CD4-positive, alpha-beta T cell treated with Interleukin-1 beta for 1 hour (primary cell): Measurements from ENCODE around the gene ID1.
A peak's percentile ranks its signal among the peaks of the same experiment; 100 is the strongest.
"Not testable (repeated sequence)": the region's sequence is repeated elsewhere in the genome, so short reads cannot be mapped to it uniquely, and the experiment has no call there.

Experiments used
- DNase-seq, 2 donors: peaks; one replicate each; pipeline ENCODE4 v3.0.0-alpha.2; 2020 to 2022

ID1 gene

DNA sequence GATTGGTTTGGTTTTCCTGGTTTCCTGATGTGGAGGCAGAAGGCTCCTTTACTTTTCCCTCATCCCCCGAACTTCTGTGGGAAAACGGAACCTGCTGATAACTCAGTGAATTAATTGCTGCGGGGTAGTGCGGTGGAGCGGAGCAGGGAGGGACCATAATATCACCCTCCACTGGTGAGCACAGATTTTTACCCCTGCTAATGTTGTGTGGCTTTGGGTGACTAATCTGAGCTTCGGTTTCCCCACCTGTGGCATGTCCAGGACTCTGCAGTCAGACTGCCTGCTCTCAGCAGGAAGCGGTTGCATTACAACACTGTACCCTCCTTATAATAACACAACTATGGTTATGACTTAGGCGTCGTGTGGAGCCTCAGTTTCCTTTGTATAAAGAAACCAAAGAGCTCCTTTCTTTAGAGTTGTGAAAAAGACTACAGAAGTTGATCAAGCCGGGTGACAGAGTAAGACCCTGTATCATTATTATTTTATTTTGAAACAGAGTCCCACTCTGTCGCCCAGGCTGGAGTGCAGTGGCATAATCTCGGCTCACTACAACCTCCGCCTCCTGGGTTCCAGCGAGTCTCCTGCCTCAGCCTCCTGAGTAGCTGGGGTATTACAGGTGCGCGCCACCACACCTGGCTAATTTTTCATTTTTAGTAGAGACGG is 2.2 kb upstream of the ID1 start:
- peak; percentile 39 to 52 for DNase-seq

DNA sequence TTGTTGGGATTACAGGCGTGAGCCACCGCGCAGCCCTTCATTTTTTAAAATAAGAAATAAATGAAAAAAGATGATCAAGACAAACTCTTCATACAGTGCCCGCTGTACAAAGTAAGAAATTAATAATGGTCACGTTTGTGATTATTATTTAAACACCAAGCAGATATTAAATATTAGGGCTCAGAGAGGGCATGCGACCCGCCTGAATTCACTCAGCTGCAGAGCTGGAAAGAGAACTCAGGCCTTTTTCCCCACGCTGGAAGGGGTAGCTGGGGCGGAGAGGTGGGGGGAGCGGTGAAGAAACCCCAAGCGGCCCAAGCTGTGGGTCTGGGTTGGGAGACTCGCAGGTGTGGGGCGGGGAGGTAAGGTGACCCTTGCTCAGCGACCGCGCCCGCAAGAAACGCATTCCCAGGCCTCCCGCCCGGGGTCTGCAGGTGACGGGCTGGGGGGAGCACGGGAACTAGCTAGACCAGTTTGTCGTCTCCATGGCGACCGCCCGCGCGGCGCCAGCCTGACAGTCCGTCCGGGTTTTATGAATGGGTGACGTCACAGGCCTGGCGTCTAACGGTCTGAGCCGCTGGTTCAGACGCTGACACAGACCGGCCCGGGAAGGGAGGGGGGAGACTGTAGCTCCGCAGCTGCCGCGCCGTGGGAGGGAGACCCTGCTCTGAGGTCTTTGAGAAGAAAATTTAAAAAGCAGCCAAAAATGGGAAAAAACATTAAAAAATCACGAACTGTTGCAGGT is 1.1 kb upstream of the ID1 start:
- peak; percentile 83 to 92 for DNase-seq

DNA sequence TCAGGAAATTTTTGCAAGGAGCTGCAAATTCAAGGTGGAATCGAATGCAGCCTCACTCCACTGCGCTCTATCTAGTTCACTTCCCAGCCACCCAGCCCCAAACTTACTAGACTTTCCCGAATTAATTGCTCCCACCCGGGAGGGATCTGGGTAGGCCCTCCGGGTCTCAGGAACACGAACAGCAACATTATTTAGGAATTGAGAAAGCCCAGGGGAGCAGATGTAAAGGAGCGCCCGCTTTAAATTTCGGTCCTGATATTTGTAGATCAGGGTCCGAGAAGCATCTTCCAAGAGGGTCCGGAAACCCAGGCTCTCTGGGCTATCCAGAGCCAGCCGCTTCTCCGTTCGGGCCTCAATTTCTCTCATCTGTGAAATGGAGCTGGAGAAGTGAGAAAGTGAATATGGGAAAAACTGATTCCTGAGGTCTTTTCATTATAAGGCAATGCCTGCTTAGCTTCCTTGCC is 490 bp upstream of the ID1 start:
- no peak for DNase-seq

DNA sequence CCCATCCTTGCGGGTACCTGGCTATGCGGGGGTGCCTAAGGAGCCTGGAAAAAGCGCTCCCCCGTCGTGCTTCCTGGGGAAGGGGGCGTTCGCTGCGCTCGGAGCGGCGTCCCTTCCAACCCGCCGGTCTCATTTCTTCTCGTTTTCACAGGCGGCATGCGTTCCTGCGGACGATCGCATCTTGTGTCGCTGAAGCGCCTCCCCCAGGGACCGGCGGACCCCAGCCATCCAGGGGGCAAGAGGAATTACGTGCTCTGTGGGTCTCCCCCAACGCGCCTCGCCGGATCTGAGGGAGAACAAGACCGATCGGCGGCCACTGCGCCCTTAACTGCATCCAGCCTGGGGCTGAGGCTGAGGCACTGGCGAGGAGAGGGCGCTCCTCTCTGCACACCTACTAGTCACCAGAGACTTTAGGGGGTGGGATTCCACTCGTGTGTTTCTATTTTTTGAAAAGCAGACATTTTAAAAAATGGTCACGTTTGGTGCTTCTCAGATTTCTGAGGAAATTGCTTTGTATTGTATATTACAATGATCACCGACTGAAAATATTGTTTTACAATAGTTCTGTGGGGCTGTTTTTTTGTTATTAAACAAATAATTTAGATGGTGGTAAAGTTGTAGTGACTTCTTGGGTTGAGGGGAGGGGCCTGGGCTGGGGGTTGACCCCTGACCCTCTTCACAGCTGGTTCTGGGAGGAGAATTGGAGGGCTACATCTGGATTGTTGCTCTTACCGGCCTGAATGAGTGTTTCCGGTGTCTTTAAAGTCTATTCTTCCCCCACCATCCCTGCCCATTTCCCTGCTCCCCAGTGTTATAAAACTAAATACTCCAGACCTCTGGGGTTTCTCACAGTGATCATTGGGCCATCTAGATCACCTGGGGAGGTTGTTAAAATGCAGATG is 1.1 kb downstream of the ID1 start:
- DNase-seq, result no peak

DNA sequence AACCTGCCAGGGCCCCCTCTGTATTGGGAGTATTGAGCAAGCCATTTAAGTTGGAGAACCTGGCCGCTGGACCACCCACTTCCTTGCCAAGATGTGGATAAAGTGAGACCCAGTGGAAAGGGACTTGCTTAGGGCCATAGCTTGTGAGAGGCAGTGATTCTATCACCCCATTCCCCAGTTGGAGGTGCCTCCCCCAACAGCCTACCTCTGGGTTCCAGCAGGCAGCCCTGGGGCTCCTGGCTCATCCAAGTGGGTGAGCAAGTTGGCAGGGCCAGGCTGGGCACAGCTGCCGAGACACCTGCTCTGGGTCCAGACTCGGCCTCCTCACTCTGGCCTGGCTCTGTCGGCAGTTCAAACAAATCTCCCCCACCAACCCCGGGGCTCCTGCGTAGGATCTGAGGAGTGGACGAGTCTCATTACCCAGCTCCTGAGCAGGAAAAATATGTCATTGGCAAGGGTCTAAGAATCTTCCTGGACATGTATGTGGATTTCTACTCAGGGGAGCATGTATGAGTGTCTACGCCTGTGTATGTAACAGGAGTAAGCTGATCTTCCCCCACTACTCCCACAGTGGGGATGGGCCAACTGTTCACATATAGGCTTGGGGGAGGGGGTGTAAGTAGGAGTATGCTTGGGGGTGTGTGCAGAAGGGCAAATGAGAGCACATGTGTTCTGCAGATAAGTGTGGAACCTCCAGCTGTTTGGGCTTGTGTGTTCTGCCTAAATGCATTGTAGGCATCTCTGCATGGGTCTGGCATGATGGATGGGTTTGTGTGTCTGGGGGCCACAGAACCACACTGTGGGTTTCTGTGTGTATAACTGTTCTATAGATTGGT is 1.9 kb downstream of the ID1 start:
- no peak for DNase-seq

DNA sequence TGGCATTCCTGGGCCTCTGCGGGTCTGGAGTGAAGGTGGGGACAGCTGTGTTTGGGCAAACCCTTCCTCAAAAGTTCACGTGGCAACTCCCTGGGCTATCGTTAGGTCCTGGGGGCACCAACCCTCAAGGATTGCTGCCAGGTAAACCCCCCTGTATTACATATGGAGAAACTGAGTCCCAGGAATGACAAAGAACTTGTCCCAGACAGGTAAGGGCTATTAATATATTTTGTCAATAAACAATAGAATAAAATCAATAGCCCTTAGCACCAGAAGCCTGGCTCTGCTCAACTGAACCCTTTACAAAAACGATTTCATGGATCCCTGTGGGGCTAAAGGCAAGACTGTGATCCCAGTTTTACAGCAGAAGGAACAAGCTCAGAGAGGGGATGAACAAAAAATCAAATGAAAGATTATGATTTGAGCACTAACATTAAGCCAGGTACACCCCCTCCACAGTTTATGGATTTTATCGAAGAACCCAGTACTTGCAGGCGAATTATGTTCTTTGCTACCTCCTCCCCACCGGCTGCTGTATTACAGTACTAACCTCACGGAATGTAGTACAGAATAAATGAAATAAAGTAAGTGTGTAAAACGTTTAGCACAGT is 2.7 kb downstream of the ID1 start:
- DNase-seq, result no peak

DNA sequence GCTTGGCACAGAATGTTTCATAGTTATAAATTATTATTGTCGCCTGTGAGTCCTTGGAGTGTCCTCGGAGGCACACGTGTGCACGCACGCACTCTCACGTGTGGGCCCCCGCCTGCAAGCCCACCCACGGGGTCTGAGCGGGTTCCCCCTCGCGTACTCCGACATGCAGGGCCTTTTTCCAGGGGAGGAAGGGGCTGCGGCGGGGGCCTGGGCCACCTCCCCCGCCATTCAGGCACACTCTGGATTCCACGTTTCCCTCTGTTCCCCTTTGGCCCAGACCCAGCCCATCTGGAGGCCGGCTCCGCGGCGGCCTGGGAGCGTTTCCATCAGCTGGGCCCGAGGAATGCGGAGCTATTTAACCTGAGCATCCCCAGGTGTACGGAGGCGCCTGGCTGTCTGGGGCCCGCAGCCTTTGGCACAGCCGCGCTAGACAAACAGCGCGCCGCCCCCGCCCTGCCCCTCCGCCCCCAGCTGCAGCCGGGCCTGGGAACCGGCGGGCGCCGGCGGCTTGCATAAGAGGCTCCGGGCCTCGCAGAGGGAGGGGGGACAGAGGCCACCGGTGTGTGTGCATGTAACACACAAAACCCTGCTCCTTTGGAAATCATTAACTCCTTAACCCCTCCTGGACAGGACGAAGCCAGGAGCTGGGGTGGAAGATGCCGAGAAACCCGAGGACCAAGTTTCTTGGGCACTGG is 3.3 kb downstream of the ID1 start:
- DNase-seq, result no peak

DNA sequence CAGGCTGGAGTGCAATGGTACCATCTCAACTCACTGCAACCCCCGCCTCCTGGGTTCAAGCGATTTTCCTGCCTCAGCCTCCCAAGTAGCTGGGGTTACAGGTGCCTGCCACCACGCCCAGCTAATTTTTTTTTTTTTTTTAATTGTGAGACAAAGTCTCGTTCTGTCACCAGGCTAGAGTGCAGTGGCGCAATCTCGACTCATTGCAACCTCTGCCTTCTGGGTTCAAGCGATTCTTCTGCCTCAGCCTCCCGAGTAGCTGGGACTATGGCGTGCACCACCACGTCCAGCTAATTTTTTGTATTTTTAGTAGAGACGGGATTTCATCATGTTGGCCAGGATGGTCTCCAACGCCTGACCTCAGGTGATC is 7.2 kb downstream of the ID1 start:
- DNase-seq, result not testable (repeated sequence)

DNA sequence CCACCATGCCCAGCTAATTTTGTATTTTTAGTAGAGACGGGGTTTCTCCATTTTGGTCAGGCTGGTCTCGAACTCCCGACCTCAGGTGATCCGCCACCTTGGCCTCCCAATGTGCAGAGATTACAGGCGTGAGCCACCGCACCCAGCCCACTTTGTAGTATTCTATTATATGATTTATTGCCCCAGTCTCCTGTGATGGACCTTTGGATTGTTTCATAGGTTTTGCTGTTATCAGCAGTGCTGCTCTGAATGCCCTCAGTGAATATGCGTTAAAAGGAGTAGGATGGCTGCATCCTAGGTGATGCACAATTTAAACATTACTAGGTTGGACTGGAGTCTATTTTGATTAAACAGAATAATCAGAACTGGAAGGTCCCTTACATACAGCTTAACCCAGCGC is 10.3 kb downstream of the ID1 start:
- DNase-seq, result no peak

DNA sequence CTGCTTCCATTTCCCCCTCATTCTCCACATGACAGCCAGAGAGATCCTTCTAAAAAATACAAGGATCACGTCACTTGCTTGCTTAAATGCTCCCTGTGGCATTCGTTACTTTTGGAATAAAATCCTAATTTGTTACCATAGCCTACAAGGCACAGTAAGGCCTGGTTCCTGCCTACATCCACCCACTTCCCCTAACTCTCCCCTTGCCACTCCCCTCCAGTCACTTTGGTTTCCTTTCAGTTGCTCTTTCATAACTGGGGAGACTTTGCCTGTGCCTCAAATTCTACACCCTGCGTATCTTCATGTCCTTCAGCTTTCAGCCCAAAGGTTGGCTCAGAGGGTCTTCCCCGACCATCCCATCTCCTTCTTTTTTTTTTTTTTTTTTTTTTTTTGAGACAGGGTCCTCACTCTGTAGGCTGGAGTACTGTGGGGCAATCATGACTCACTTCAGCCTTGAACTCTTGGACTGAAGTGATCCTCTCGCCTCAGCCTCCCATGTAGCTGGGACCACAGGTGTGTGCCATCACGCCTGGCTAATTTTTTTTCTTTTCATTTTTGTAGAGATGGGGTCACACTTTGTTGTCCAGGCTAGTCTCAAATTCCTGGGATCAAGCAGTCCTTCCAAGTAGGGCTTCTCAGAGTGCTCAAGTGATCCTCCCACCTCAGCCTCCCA is 12.5 kb downstream of the ID1 start:
- peak in 1 of 2 donors; percentile 21 for DNase-seq

DNA sequence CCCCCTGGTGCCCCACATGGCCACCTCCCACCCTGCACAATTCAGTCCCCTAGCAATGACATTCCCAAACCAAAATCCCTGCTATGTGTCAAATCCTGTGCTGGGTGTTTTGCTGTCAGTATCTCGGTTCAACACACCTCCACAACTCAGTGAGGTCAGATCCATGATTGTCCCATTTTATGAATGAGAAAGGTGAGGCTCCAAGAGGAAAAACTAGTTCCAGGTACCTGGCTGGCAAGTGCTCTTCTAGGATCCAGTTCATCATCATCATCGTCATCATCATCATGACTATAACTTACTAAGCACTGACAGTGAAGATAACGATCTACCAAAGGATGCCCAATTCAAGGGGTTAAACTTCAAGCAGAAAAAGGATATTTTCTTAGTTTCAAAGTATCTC is 15.2 kb downstream of the ID1 start:
- no peak for DNase-seq

DNA sequence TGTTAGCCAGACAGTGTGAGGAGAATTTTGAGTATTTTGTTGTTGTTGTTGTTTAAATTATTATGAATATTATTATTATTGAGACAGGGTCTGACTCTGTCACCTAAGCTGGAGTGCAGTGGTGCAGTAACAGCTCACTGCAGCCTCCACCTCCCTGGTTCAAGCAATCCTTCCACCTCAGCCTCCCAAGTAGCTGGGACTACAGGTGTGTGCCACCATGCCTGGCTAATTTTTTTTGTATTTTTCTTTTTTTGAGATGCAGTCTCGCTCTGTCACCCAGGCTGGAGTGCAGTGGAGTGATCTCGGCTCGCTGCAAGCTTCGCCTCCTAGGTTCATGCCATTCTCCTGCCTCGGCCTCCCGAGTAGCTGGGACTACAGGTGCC is 18.0 kb downstream of the ID1 start:
- not testable (repeated sequence) for DNase-seq

DNA sequence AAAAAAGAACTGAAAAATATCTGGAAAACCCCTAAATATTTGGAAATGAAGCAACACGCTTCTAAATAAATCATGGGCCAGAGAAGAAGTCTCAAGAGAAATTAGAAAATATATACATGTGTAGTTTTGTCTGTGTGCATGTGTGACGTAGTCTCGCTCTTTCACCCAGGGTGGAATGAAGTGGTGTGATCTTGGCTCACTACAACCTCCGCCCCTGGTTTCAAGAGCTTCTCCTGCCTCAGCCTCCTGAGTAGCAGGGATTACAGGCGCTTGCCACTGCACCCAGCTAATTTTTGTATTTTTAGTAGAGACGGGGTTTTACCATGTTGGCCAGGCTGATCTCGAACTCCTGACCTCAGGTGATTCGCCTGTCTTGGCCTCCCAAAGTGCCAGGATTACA is 21.4 kb downstream of the ID1 start:
- not testable (repeated sequence) for DNase-seq

DNA sequence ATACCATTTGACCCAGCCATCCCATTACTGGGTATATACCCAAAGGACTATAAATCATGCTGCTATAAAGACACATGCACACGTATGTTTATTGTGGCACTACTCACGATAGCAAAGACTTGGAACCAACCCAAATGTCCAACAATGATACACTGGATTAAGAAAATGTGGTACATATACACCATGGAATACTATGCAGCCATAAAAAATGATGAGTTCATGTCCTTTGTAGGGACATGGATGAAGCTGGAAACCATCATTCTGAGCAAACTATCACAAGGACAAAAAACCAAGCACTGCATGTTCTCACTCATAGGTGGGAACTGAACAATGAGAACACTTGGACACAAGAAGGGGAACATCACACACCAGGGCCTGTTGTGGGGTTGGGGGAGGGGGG is 23.0 kb downstream of the ID1 start:
- DNase-seq, result not testable (repeated sequence)

DNA sequence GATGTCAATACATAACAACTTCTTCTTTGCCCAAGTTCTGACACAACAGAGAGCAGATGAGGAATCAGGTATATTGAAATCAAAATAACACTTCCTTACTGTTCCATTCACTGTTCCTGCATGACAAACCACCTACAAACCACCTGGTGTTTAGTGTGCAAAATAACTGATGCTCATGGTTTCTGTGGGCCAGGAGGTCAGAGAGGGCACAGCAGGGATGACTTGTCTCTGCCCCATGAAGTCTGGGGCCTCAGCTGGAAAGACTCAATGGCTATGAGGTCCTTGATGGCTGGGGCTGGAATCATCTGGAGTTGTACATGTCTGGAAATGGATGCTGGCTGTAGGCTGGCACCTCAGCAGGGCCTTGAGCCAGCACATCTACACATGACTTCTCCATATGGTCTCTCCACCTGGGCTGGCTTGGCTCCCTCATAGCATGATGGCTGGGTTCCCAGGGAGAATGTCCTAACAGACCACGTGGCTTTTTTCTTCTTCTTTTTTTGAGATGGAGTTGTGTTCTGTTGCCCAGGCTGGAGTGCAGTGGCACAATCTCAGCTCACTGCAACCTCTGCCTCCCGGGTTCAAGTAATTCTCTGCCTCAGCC is 25.2 kb downstream of the ID1 start:
- no peak for DNase-seq

DNA sequence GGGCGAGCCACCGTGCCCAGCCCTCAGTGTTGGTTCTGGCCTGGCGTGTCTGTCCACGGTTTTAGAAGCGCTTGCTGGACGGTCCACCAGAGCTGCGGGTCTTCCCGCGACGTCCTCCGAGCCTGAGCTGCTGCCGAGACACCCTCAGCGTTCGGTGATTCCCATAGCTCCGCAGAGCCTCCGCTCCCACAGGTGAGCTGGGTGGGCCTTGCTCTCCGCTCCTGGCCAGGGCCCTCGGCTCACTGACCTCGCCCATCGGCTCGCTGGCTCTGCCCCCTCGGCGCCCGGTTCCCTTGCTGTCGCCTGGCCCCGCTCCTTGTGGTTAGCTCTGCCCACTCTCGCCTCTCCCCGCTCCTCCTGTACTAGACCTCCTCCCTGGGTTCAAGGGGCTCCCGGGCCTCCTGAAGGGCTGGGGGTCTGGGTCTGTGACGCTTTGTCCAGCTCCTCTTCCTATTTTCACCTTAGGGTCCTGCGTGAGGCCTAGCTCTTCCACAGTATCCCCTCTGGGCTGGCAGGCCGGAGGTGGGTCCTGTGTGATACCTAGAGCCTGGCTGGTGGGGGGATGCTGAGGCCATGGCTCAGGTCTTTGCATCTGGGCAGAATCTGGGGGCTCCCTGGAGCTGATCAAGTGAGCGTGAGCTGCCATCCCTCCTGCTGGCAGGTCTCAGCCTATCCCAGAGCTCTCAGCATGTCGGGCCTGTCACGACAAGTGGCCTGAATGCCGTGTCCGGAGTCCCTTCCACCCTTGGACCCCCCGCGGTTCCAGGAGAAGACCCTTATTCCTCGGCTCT is 27.7 kb downstream of the ID1 start:
- no peak for DNase-seq

DNA sequence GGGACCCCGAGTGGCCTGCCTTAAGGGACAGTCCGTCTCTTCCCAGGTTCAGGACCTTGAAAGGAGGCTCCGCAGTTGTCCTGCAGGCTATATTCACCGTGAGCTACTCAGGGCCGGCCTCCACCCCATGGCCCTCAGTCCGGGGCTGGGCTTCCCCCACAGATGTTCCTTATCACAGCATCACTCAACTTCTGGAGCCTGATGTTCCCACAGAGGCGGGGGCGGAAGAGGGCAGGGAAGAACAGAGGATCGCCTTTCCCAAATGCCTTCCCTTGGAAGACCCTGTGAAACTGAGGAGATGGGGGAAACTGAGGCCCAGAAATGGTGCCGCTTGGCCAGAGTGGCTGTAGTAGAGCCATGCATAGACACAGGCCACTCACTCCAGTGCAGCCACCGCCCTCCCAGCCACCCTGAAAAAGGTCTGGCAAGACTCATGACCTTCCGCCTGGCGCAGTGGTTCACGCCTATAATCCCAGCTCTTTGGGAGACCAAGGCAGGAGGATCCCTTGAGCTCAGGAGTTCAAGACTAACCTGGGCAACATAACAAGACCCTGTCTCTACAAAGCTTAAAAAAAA is 28.3 kb downstream of the ID1 start:
- no peak for DNase-seq

DNA sequence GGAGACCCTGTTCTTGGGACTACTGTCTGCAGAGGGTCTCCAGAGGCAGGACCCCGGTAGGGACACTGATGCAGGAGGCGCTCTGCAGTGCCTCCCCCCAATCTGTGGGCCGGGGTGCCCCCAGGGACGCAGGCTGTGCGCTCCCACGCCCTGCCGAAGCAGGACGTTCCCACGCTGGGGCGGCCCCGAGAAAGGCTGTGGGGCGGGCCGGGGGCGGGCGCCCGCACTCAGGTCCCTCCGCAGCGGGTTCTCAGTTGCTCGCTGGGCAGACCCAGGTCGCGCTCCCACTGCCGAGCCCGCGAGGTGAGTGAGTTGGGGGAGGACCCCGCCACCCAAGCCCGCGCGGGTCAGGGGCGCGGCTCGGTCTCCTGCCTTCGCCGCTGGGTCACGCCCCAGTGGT is 32.6 kb downstream of the ID1 start, which contains the start of gene COX4I2:
COX4I2 (plus strand) TSS at position 253 of the 400 bp plus-strand sequence. CDS start 1,106 bp downstream, outside the sequence.
- DNase-seq, result no peak

DNA sequence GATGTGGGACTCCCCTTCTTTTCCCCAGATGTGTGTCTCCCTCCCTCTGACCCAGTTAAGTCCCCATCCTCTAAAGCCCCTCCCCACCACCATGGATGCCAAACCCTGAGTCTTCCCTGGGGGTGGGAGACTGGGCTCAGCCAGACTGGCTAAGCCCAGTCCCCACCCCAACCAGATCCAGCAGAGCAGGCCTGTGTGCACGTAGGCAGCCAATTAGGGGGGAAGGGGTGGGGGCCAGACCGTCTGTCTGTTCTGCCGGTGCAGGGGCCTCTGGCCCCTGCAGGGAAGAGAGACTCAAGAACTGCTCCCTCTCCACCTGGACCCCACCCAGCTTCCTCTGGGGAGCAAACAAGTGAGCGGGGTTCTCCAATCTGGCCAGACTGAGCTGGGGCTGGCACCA is 33.2 kb downstream of the ID1 start:
- no peak for DNase-seq
